HG03039 (cell line): ENCODE measurements around the gene RRAGB.
"Not testable (repeated sequence)": the region's sequence is repeated elsewhere in the genome, so short reads cannot be mapped to it uniquely, and the experiment has no call there.

Source experiments
- ATAC-seq: cut with Tn5 transposase; IDR thresholded peaks from one replicate; pipeline ENCODE4 v1.9.1; 2021; ENCODE audit warnings: mild to moderate bottlenecking, moderate library complexity; ENCODE audit not compliant: unreplicated experiment

The RRAGB gene, protein sequence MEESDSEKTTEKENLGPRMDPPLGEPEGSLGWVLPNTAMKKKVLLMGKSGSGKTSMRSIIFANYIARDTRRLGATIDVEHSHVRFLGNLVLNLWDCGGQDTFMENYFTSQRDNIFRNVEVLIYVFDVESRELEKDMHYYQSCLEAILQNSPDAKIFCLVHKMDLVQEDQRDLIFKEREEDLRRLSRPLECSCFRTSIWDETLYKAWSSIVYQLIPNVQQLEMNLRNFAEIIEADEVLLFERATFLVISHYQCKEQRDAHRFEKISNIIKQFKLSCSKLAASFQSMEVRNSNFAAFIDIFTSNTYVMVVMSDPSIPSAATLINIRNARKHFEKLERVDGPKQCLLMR

DNA sequence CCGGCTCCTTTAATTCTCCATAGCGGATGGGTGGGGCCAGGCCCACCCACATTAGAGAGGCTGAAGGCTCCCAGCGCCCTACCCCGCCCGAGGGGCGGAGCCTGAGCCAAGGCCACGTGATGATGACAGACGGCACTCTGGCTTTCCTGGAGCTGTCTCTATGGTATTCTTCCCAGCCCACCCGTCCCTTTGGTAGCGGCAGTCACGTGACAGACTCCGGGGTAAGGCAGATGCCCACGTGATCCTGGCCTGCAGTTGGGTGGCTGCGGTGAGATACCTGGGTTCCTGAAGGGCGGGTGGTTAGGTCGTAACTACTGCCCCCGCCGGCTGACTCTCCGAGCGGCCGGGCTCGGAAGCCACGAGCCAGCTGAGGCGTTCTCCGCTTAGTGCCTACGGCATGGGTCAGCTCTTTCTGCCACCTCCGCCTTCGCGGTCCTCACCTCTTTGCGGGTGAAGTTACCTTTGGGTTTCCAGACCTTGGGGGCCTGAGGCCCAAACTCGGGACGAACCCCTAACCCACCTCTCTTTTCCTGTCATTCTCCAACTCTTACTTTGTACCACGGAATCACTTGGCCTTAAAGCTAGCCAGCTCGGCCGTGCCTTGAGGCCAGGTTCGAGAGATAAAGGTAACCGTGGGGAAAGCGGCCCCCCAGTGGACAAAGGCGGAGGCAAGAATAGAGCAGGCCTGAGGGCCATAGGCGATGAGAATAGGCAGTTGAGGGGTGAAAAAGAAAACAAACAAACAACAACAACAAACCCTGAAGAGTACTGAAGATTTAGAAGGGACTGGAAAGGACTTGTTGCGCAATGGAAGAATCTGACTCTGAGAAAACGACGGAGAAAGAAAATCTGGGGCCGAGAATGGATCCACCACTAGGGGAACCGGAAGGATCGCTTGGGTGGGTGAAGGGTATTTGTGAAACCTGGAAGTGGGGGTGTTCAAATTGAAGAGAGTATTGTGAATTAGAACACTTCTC lies at the start of gene RRAGB:
Gene RRAGB (plus strand): TSS at position 229 of the 977 bp plus-strand sequence. CDS start 579 bp downstream, at position 808.
- peak; percentile 96 for ATAC-seq

DNA sequence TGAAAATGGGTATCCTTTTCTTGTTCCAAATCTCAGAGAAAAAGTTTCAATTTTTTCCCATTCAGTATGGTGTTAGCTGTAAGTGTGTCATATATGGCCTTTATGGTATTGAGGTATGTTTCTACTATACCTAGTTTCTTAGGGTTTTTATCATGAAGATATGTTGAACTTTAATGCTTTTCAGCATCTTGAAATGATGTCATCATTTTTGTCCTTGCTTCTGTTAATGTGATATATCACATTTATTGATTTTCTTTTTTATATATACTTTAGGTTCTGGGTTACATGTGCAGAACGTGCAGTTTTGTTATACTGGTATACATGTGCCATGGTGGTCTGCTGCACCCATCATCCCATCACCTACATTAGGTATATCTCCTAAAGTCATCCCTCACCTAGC lies 49.5 kb upstream of the RRAGB start:
- ATAC-seq, result no peak

GRCh38 chrX:55688579-55688978 lies 29.0 kb upstream of the RRAGB start:
- ATAC-seq, result not testable (repeated sequence)

DNA sequence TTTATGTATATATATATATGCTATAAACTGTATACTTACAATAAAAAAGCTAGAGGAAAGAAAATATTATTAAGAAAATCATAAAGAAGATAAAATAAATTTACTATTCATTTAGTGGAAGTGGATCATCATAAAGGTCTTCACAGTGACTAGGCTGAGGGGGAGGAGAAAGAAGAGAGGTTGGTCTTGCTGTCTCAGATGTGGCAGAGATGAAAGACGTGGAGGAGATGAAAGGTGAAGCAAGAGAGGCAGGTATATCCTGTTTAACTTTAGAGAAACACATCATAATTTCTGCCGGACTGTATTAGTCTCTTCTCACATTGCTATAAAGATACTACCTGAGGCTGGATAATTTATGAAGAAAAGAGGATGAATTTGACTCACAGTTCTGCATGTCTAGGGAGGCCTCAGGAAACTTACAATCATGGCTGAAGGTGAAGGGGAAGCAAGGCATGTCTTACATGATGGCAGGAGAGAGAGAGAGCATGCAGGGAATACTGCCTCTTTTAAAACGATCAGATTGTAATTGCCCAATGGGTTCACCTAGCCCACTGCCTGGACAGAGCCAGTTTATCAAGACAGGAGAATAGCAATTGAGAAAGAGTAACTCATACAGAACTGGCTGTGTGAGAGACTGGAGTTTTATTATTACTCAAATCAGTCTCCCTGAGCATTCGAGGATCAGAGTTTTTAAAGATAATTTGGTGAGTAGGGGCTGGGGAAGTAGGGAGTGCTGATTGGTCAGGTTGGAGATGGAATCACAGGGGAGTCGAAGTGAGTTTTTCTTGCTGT lies 22.1 kb upstream of the RRAGB start:
- no peak for ATAC-seq

GRCh38 chrX:55697381-55697780 lies 20.2 kb upstream of the RRAGB start:
- ATAC-seq, result no peak

DNA sequence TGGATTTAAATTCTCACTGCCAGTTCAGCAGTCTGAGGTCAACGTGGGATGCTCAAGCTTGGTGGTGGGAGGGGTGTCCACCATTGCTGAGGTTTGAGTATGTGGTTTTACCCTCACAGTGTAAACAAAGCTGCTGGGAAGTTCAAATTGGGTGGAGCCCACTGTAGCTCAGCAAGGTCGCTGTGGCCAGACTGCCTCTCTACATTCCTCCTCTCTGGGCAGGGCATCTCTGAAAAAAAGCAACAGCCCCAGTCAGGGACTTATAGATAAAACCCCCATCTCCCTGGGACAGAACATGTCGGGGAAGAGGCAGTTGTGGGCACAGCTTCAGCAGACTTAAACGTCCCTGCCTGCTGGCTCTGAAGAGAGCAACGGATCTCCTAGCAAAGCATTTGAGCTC lies 14.9 kb upstream of the RRAGB start:
- ATAC-seq, result no peak

- ATAC-seq, result not testable (repeated sequence)
Observed at GRCh38 chrX:55703436-55703835, 14.1 kb upstream of the RRAGB start.

DNA sequence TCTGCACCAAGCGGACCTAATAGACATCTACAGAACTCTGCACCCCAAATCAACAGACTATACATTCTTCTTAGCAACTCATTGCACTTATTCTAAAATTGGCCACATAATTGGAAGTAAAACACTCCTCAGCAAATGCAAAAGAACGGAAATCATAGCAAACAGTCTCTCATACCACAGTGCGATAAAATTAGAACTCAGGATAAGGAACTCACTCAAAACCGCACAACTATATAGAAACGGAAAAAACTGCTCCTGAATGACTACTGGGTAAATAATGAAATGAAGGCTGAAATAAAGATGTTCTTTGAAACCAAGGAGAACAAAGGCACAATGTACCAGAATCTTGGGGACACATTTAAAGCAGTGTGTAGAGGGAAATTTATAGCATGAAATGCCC lies 12.5 kb upstream of the RRAGB start:
- ATAC-seq, result not testable (repeated sequence)

GRCh38 chrX:55709735-55710134 lies 7.8 kb upstream of the RRAGB start:
- no peak for ATAC-seq

- ATAC-seq, result no peak
Observed at GRCh38 chrX:55710701-55711100, 6.8 kb upstream of the RRAGB start.

DNA sequence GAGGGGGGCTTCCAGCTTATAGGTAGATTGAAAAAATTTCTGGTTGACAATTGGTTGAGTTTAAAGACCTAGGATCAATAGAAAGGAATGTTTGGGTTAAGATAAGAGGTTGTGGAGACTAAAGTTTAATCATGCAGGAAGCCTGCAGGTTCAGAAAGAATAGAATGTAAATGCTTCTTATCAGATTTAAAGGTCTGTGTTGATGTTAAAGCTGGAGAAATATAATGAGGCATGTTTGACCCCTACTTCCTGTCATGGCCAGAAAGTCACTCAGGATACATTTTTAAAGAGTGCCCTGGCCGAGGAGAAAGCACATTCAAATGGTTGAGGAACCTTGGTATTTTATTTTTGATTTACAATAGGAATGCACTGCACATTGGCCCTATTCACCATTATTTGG lies 3.9 kb upstream of the RRAGB start:
- ATAC-seq, result no peak

GRCh38 chrX:55714161-55714560 lies 3.4 kb upstream of the RRAGB start:
- no peak for ATAC-seq

DNA sequence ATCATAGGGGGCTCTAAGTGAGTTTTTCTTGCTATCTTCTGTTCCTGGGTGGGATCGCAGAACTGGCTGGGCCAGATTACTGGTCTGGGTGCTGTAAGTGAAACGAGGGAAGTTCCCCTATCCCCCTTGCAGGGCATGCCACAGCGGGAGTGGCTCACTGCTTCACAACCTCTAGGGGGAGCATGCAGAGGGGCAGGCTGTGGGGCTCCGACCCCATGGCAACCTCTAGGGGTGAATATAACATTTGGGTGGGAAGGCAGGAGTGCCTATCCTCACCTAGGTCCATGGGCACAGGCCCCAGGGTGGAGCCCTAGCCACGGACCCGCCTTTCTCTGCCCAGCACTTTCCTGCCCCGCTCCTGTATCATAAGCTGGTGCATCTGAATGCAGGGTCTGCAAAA lies 1.7 kb upstream of the RRAGB start:
- no peak for ATAC-seq

DNA sequence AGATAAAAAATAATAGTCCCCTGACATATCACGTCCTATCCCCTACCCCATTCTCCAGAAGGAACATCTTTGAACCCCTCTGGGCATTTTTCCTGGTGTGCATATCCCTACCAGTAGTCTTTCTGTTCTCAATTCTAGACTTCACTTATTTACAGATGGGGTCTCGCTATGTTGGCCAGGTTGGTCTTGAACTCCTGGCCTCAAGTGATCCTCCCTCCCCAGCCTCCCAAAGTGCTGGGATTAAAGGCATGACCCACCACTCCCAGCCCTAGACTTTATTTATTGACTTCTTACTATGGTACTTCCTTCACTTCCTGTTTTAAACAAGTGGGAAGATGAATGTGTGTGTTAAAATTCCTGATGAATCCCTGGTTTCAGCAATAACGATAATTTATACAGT lies 612 bp upstream of the RRAGB start:
- ATAC-seq, result no peak

GRCh38 chrX:55731826-55732225 lies 14.3 kb downstream of the RRAGB start:
- ATAC-seq, result no peak

GRCh38 chrX:55738969-55739368 lies 21.4 kb downstream of the RRAGB start:
- ATAC-seq, result no peak

- ATAC-seq, result no peak
Observed at GRCh38 chrX:55742649-55743048, 25.1 kb downstream of the RRAGB start.

DNA sequence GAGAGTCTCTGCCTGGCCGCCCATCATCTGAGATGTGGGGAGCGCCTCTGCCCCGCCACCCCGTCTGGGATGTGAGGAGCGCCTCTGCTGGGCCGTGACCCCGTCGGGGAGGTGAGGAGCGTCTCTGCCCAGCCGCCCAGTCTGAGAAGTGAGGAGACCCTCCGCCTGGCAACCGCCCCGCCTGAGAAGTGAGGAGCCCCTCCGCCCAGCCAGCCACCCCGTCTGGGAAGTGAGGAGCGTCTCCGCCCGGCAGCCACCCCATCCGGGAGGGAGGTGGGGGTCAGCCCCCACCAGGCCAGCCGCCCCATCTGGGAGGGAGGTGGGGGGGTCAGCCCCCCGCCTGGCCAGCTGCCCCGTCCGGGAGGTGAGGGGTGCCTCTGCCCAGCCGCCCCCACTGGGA lies 30.9 kb downstream of the RRAGB start:
- not testable (repeated sequence) for ATAC-seq

DNA sequence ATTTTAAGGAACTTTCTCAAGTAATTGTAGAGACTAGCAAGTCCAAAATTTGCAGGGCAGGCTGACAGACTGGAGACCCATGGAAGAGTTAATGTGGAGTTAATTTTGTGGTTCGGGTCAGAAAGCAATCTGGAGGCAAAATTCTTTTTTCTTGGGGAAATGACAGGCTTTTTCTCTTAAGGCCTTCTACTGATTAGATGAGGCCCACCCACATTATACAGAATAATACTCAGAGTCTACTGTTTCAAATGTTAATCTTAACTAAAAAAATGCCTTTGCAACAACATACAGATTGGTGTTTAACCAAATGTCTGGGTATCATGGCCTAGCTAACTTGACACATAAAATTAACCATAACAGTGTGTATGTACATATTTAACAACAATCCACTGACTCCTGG lies 32.7 kb downstream of the RRAGB start:
- no peak for ATAC-seq

GRCh38 chrX:55754861-55755294 lies 37.3 kb downstream of the RRAGB start:
- ATAC-seq, result peak; percentile 94

- no peak for ATAC-seq
Observed at GRCh38 chrX:55758033-55758432, 40.5 kb downstream of the RRAGB start.
